GM18907 (cell line): ENCODE measurements around the gene PLP1.

Experiments used
- ATAC-seq: cut with Tn5 transposase; IDR thresholded peaks from one replicate; pipeline ENCODE4 v1.9.1; 2021; ENCODE audit warnings: mild to moderate bottlenecking, moderate library complexity; ENCODE audit not compliant: unreplicated experiment

Gene PLP1

GRCh38 chrX:103823591-103823990 lies 47.0 kb downstream of the PLP1 start:
- ATAC-seq: no peak

- ATAC-seq: no peak
Observed at GRCh38 chrX:103825881-103826280, 49.2 kb downstream of the PLP1 start.

- ATAC-seq: no peak
Observed at GRCh38 chrX:103828529-103828928, 51.9 kb downstream of the PLP1 start.

- ATAC-seq: no peak
Observed at GRCh38 chrX:103830848-103831247, 54.2 kb downstream of the PLP1 start.

- ATAC-seq: no peak
Observed at GRCh38 chrX:103831342-103831802, 54.7 kb downstream of the PLP1 start.

- peak; percentile 87 for ATAC-seq
Observed at GRCh38 chrX:103831803-103832544, 55.3 kb downstream of the PLP1 start, which contains the start of gene RAB9B. RAB9B (minus strand) TSS chrX:103832257; CDS start chrX:103825784, 6,473 bp downstream.

GRCh38 chrX:103839404-103839803 lies 62.8 kb downstream of the PLP1 start:
- ATAC-seq: no peak
